ENCODE measurements around the gene RPL37.

The RPL37 gene

GRCh38 chr5:40780858-40781257 lies 54.2 kb downstream of the RPL37 start:
- no peak for TF ChIP-seq CEBPB (IDR thresholded peaks at IDR 0.05)
- no peak for TF ChIP-seq RAD21 (IDR thresholded peaks at IDR 0.05; ENCODE audit: low read depth)
- TF ChIP-seq TEAD4 (IDR thresholded peaks at IDR 0.05), result no peak
- TF ChIP-seq TAF1 (IDR thresholded peaks at IDR 0.05; ENCODE audit: low read depth), result no peak
- TF ChIP-seq REST (IDR thresholded peaks at IDR 0.05; ENCODE audit: low read depth), result no peak
- TF ChIP-seq ZBTB7A (IDR thresholded peaks at IDR 0.05; ENCODE audit: low read depth), result no peak
- TF ChIP-seq FOXM1 (IDR thresholded peaks at IDR 0.05; ENCODE audit: borderline replicate concordance, low read depth), result no peak
- no peak for TF ChIP-seq EGR1 (IDR thresholded peaks at IDR 0.05)
- no peak for TF ChIP-seq CREB1 (IDR thresholded peaks at IDR 0.05; ENCODE audit: low read depth)

GRCh38 chr5:40780199-40780598 lies 54.8 kb downstream of the RPL37 start:
- TF ChIP-seq EGR1 (IDR thresholded peaks at IDR 0.05), result no peak
- no peak for TF ChIP-seq USF1 (IDR thresholded peaks at IDR 0.05)
- TF ChIP-seq MAX (IDR thresholded peaks at IDR 0.05), result no peak

- no peak for TF ChIP-seq EP300 (IDR thresholded peaks at IDR 0.05; ENCODE audit: borderline replicate concordance)
- no peak for TF ChIP-seq CEBPB (IDR thresholded peaks at IDR 0.05)
- no peak for TF ChIP-seq TCF12 (IDR thresholded peaks at IDR 0.05; ENCODE audit: low read depth)
- no peak for TF ChIP-seq YY1 (IDR thresholded peaks at IDR 0.05; ENCODE audit: low read depth)
- no peak for TF ChIP-seq RAD21 (IDR thresholded peaks at IDR 0.05; ENCODE audit: low read depth)
- TF ChIP-seq USF1 (IDR thresholded peaks at IDR 0.05), result no peak
- TF ChIP-seq TEAD4 (IDR thresholded peaks at IDR 0.05), result no peak
- TF ChIP-seq FOXM1 (IDR thresholded peaks at IDR 0.05; ENCODE audit: borderline replicate concordance, low read depth), result no peak
- TF ChIP-seq NFIC (IDR thresholded peaks at IDR 0.05), result no peak
- TF ChIP-seq TAF1 (IDR thresholded peaks at IDR 0.05; ENCODE audit: low read depth), result no peak
- no peak for TF ChIP-seq ZBTB7A (IDR thresholded peaks at IDR 0.05; ENCODE audit: low read depth)
- TF ChIP-seq MAX (IDR thresholded peaks at IDR 0.05), result no peak
- no peak for TF ChIP-seq CREB1 (IDR thresholded peaks at IDR 0.05; ENCODE audit: low read depth)
- no peak for TF ChIP-seq EGR1 (IDR thresholded peaks at IDR 0.05)
- TF ChIP-seq REST (IDR thresholded peaks at IDR 0.05; ENCODE audit: low read depth), result no peak
Measured at GRCh38 chr5:40779561-40779960, 55.5 kb downstream of the RPL37 start.

- TF ChIP-seq TCF12 (IDR thresholded peaks at IDR 0.05; ENCODE audit: low read depth), result no peak
Measured at GRCh38 chr5:40778133-40778532, 56.9 kb downstream of the RPL37 start.

- no peak for TF ChIP-seq TAF1 (IDR thresholded peaks at IDR 0.05; ENCODE audit: low read depth)
- no peak for TF ChIP-seq ZBTB7A (IDR thresholded peaks at IDR 0.05; ENCODE audit: low read depth)
Measured at GRCh38 chr5:40776658-40776977, 58.4 kb downstream of the RPL37 start.

- TF ChIP-seq FOXM1 (IDR thresholded peaks at IDR 0.05; ENCODE audit: borderline replicate concordance, low read depth) (no peak), TAF1 (IDR thresholded peaks at IDR 0.05; ENCODE audit: low read depth) (no peak), RAD21 (IDR thresholded peaks at IDR 0.05; ENCODE audit: low read depth) (no peak), REST (IDR thresholded peaks at IDR 0.05; ENCODE audit: low read depth) (no peak), TCF12 (IDR thresholded peaks at IDR 0.05; ENCODE audit: low read depth) (no peak), MAX (IDR thresholded peaks at IDR 0.05) (no peak), CEBPB (IDR thresholded peaks at IDR 0.05) (no peak)
Measured at GRCh38 chr5:40775846-40776657, 59.0 kb downstream of the RPL37 start.

Data from Ishikawa (cell line).